NCI-H2196 treated with DMSO at 0.1 percent for 48 hours (cell line): ENCODE measurements around the gene SCRG1.

Experiments used
- DNase-seq: peaks from one replicate; lab custom pipeline; 2025; ENCODE audit not compliant: unreplicated experiment; lab: John Stamatoyannopoulos, UW

Gene SCRG1

DNA sequence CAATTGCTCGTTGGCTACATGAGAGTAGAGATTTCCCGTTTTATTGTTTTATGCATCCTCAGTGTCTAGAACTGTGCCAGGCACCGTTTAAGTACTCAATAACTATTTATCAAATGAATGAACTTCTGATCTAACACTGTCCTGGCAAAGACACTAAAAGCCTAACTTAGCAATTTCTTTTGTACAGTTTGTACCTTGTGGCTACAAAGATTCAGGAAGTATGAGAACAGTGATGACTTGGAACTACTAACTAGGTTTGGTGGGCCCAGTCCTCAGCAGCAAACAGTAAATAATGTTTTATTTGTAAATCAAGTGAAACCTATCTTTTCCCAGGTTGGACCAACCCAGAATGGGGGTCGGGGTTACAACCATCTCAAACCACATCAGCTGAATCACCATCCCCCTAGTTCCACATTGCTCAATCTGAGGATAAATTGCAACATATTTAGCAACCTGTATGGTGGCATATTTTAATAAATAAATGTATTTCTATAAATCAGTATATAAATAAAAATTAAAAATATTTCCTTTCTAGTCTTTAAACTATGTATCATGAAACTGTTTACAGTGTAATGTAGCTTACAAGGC is 12.3 kb upstream of the SCRG1 start:
- DNase-seq: no peak

DNA sequence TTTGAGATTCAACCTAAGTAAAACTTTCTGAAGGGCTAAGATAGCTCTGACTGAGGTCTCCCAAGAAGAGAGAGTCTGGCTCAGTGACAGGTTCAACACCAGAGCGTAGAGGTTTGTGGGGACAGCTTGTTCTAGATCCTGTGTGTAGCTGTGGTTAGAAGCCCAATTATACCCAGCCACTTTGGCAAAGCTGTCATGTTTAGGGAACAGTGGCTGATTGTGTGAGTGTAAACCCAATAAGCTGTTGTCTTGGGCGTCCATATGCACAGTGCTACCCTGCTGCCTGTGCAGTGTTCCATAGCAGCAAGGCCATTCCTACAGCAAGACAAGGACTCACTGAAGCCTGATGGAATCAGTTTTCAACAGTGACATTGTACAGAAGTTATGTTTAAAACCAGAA is 11.2 kb upstream of the SCRG1 start:
- DNase-seq: no peak

DNA sequence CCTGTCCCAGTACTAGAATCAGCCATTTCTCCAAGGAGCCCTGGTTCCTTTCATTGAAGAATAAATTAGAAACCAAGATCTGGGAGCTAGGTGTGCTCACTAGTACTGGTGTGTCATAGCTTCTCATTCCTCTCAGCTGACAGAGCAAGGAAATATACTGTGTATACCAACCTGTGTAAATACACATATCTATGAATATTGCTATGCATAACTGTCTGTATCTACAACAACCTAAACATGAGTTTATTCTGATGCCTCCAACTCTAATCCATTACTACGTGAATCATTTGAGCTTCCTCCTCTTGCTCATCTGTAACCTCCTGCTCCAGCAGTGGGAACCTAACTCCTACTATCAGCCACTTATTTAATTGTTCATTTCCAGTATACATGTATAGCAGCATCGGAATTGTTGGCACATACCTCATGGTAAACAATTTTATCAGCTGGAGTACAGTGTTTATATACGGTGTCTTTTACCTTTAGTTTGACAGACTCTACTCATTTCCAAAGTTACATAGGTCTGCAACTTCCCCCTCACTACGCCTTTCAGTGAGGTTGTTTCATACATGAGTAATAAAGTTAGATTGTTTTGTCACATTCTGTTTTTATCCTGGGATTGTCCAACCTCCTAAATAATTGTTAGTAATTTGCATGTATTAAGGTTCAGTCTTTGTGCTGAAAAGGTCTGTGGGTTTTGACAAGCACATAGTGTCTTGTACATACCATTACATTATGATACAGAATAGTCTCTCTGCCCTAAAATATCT is 7.1 kb upstream of the SCRG1 start:
- no peak for DNase-seq

DNA sequence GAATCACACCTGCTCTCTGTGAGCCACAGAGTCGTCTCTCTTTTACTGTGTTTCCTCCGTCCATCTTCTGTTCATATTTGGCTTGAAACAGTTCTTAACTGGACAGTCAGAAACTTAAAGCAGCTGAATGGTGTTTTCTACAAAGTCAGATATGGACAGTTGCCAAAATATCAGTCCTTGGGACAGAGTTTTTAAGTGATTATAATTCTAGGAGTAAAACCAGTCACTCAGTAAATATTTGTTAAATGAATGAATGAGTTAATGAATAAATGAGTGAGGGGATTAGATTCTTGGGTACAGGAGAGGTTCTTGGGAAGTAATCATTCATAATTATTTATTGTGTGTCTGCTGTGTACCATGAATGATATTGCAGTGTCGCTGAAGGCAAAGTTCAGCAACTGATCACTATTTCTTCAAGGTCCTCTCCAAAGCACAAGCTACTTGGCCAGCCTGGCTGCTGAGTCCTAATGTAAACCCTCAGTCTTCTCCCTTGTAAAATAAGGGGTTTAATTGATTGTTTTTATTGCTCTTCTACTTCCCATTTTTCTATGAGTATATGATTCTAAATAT is 5.5 kb upstream of the SCRG1 start:
- no peak for DNase-seq

DNA sequence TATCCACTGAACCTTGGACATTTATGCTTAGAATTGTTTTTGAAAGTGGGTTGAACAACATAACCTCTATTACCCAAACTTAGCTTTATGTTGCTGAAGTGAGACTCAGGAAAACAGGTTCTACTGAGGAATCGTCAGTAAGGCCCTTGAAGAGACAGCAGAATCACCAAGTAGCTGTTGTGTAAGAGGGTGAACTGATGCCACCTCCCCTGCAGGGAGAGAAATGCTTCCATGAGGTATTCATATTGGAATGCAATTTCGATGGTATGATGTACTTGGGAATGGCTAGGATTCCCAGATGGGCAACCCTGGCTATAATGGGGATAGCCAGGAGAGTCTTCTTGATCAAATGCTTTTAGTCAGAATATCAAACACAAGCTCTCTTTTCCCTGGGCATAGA is 4.1 kb upstream of the SCRG1 start:
- DNase-seq: no peak

DNA sequence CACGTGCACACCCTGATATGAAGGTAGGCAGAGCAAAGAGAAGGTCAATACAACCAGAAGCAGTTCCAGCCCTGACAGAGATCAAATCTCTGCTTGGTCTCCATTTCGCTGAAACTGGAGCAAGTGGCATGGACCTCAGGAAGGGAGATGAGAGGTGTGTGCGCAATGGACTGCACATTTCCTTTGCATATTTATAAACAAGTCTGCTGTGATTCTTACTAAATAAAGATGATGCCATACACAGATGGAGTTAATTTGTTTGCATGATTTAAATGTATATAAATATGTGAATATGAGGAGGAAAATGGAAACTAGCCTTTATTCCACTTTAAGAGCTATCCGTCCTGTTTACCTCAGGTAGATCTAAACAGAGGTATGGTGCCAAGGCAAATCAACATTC is 2.1 kb upstream of the SCRG1 start:
- DNase-seq: no peak

DNA sequence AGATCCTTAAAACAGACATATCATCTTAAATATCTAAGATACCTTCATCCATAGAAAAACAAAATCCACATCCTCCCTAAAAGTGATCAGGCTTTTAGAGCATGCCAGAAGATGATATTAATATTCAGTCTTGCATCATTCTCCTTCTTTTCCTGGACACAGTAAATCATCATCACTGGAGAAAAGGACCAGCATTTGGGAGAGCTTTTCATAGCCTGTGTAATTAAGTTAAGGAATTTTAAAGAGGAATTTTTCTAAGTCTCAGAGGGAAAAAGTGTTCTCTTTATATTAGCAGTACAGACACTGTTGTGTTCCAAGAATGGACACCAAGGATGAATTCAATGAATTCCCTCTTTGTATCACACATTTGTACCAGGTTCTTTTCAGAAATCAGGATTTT is 696 bp downstream of the SCRG1 start:
- no peak for DNase-seq

DNA sequence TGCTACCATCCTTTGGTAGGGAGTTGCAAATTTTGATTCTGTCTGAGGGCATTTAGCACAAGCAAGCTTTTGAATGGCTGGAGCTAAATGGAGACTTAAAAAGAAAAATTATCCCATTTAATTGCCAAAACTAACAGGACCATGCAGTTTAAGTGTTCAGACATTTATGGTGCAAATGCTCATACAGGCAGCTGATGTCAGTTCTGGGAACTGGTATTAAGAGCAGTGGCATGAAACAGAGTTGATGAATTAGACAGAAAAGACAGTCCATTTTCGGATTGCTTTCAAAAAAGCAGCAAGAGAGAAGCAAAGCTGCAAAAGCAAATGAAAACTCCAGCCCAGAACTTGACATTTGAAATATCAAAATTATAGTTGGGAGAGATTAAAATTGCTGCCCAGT is 1.3 kb downstream of the SCRG1 start:
- DNase-seq: no peak

DNA sequence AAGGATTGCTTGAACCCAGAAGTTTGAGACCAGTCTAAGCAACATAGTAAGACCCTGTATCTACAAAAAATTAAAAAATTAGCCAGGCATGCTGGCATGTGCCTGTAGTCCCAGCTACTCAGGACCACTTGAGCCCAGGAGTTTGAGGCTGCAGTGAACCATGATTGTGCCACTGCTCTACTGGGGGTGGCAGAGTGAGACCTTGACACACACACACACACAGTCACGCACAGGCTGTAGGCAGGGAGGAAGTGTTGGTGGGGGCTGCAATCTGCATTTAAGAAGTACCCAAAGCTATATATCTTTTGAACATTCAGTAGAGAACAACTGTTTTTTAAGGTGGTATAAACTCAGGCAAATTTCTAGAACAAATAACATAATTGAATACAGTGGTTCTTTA is 7.2 kb downstream of the SCRG1 start:
- no peak for DNase-seq

DNA sequence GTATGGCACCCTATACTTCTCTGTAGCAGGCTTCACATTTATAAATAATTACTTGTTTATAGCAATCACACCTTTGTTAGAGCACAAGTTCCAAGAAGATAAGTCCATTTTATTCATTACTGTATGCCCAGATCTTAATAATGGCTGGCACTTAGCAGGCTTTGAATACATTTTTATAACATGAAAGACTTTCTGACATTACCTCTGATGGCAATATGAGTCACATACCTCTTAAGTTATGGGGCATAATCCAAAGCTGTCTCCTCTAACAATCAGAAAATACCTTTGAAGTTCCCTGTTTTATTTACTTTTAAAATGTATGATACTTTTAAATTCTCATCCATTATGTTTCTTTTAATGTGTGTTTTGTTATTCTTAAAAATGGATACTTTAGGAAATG is 12.2 kb downstream of the SCRG1 start:
- no peak for DNase-seq

DNA sequence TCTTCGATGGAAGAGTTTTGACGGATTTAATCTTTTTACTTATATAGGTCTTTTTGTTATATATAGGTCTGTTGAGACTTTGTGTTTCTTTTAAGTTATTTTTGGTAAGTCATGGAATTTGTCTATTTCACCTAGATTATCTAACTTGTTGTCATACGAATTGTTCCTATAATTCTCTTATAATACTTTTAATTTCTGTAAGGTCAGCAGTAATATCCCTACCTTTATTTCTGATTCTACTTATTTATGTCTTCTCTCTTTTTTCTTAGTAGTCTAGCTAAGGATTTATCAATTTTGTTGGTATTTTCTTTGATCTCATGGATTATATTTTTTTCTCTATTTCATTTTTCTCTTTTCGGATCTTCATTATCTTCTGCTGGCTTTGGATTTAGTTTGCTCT is 16.6 kb downstream of the SCRG1 start:
- no peak for DNase-seq

DNA sequence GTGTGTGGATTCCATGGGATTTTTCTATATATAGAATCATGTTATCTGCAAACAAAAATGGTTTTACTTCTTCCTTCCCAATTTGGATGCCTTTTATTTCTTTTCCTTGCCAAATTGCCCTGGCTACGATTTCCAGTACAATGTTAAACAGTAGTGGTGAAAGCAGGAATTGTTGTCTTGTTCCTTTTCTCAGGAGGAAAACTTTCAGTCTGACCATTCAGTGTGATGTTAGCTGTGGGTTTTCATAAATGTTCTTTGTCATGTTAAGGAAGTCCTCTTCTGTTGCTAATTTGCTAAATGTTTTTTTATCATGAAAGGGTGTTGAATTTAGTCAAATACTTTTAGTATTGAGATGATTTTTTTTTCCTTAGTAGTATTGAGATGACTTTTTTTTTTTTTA is 17.3 kb downstream of the SCRG1 start:
- no peak for DNase-seq

DNA sequence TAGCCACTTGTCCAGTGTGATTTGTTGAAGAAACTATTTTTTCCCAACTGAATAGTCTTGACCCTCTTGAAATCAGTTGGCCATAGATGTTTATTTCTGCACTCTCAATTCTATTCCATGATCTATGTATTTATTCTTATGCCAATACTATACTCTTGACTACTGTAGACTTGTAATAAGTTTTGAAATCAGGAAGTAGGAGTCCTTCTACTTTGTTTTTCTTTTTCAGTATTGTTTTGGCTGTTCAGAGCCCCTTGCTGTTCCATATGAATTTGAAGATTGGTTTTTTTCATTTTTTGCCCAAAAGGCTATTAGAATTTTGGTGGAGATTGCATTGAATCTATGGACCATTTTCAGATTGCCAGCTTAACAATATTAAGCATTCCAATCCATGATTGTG is 17.9 kb downstream of the SCRG1 start:
- no peak for DNase-seq

DNA sequence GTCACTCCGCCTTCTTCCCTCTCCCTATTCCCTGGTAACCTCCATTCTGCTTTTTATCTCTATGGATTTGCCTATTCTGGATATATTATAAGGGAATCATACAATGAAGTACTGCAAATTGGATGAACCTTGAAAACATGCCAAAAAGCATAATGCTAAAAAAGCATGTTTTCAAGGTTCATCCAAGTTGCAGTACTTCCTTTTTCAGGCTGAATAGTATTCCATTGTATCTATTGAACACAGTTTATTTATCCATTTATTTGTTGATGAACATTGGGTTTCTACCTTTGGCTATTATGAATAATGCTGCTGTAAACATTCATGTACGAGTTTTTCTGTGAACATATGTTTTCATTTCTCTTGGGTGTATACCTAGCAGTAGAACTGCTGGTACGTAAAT is 19.0 kb downstream of the SCRG1 start:
- DNase-seq: no peak

DNA sequence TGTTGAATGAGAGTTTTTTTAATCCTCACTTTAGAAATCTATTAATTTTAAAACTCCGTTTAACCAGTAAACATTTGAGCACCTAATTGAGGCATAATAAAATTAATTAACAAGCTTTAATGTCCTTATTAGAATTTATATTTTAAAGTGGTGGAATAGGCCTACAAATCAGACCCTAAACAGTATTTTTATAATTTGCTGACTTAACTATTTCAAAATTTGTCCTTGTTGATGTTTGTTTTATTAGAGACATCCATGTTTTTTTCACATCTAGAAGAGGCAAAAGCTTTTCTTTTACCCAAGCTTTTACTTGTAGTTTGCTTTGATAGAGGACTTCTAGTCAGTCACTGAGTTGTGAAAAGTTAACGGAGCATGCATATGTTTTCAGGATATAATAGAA is 24.3 kb downstream of the SCRG1 start:
- no peak for DNase-seq

DNA sequence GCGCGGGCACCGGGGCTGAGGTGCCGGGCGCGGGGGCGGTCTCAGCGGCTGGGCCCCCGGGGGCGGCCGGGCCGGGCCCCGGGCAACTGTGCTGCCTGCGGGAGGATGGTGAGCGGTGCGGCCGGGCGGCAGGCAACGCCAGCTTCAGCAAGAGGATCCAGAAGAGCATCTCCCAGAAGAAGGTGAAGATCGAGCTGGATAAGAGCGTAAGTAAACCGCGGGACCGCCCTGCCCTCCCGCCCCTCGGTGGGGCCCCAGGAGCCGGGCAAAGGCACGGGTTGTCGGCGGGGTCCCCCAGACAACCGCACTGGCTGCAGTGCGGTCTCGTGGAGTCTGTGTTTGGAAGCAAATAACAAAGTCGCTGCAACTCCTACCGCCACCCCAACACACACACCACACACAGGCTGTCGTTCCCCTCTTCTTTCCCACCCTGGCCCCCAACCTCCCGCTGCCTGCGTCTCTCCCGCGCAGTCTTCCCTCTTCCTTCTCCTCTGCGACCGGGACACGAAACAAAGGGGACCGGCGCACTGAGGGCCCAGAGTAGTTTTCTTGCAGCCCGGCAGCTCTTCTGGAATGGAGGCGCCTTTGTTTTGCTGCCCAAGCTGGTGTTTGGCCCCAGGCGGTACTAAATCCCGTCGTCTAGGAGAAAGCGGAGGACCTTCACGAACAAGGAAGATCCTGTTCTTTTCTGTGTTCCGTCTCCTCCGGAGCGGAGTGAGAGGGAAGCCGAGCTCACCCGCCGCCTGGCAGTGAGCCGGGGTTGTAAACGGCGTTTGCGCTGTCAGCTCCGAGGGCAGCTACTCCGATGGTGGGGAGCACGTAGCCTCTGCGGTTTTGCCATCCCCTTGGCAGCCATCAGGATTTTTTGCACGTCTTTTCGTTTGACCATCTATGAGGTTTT is 27.4 kb downstream of the SCRG1 start:
- no peak for DNase-seq

DNA sequence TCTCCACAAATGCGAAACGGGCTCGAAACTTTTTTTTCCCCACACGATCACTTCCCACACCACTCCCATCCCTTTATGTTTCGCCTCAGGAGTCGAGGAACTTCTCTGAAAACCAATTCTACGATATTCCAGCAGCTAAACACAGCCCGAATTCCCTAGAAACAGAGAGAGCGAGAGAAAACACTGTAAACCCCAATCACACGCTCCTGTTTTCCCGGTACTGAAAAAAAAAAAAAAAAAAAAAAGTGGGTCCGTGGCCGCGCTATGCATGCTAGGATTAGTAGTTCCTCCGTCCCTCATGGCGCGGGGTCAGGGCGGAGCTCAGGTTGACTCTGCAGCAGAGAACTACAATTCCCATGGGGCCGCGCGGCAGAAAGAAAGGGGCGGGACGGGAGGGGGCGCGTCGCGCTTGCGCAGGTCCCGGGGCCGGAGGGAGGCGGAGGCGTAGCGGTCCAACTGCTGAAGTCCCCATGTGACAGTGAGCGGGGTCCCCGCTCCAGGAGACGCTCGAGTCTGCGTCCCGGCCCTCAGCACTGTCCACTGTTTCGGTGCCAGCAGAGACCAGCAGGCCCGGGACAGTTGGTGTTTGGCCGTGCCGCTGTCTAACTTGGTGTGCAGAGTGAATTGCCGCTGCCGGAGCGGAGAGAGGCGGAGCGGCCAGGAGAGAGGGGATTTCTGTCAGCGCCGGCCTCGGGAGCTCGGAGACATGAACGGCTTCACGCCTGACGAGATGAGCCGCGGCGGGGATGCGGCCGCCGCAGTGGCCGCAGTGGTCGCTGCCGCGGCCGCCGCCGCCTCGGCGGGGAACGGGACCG is 28.2 kb downstream of the SCRG1 start, which contains the start of gene SAP30:
Gene SAP30, plus strand, starts transcription at position 478 of the 815 bp plus-strand sequence. Its CDS starts 229 bp downstream, at position 707.
- peak; percentile 77 for DNase-seq

DNA sequence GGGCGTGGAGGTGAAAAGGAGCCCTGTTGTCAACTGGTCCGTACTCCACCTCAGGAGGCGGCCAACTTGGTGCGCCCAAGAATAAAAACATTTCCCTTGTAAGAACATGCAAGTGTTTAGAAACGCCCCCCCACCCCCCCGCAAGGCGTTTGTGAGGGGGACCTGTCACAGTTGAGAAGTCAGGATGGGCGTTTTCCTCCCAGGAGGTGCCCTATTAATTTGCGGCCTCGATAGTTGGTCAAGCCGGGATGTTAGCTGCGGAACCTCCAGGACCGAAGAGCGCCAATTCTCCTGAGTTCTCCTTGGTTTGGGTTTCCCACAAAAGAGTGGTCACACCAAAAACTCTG is 28.8 kb downstream of the SCRG1 start:
- DNase-seq: no peak

DNA sequence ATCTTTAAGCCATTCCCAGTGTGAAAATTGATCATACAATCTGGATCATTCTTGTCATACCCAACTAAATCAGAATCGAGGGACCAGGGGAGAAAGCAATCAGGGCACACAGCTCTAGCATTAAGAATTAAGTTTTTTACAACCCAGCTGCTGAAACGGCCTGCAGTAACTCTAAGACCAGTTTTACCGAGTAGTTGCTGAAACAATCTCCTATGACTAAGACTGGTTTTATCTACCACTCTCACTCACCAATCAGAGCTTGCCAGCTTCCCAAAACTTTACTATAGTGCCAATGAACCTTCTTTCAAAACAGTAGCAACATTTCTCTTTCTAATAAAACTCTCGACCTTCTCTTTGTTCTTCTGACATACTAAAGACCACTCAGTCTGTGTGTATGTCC is 31.0 kb downstream of the SCRG1 start:
- no peak for DNase-seq

DNA sequence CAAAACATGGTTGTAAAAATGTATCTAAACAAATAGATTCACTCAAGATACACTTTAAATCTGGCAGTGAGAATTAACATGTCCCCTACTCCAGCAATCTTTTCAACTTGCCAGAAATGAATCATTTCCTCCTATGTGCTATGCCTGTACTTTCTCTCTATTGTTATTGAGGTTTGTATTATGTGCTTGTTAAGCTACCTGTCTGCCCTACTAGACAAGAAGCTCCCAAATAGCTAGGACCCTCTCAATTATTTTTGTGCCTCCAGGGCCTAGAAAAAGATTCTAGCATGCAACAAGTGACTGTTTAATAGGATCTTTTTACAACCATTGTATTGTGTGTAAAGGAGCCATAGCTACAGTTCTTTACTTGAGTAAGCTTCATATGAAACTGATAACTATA is 31.6 kb downstream of the SCRG1 start:
- no peak for DNase-seq
